SKM-1 treated with dmso at 0.1 percent for 144 hours (cell line): ENCODE measurements around the gene ZC3H10.

Experiments used
- DNase-seq: peaks from one replicate; lab custom pipeline; 2025; ENCODE audit not compliant: unreplicated experiment; lab: John Stamatoyannopoulos, UW

Gene ZC3H10

DNA sequence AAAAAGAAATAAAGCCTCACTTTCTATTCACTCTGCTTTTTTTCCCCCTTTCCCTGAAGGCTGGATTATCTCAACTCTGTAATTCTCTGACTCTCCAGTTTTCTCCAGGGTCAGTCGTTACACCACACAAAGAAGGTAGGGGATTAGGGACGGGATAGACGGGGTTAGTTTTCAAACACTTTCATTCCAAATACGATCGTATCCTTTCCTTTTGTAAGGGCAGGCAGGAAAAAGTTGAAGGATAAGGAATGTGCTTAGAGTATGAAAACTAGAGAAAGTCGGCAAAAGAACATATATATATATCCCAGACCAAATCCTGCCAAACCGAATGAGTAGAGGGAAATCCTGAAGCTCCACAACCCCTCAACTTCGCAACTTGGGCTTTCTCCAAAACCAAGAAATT, 9.4 kb downstream of the ZC3H10 start:
- DNase-seq = no peak

DNA sequence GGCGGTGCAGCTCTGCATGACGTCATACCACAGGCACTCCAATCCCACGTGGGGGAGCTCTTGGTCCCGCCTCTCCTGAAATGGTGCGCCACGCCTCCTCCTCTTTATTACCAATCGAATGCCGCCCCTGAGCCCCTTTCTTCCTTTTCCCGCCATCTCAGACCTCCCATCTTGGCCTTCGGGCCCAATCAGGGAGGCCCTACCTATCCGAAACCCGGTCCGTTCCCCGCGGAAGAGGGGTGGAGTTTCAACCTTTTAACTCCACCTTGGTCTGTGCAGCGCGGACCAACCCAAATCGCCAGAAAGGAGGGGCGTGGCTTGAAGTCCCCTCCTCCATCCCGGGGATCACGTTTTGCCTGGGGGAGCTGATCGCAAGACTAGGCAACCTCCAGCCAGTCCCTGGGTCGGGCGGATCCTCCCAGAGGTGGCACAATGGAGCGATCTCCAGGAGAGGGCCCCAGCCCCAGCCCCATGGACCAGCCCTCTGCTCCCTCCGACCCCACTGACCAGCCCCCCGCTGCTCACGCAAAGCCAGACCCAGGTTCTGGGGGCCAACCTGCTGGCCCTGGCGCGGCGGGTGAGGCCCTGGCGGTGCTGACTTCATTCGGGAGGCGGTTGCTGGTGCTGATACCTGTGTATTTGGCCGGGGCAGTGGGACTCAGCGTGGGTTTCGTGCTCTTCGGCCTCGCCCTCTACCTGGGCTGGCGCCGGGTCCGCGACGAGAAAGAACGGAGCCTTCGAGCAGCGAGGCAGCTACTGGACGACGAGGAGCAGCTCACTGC, 10.0 kb downstream of the ZC3H10 start, which contains the start of gene ESYT1:
Gene ESYT1 (plus strand): TSS at position 380 of the 782 bp plus-strand sequence. CDS start 53 bp downstream, at position 433.
- DNase-seq = peak; percentile 92

DNA sequence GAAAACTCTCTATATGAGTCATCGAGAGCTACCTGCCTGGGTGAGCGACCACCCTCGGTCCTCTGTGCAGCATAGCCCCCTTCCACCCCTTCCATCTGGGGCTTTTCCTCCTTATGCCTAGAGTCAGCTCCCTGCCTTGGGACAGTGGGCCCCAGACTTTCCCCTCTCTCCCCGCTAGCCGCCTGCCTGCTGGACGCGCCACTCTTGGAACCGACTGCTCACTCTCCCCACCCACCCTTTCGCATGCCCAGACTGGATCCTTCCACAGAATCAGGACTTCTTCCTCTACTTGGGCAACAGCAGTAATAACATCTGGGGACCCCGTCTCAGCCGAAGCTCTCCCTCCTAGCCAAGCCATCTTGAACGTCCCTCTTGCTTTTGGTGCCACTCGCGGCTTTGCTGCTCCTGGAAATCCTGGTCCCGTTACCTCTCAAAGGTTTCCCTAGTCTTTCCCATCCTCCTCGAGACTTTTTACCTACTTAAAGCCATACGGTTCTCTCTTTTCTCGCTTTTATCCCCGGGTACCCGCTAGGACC, 10.7 kb downstream of the ZC3H10 start:
- no peak for DNase-seq

DNA sequence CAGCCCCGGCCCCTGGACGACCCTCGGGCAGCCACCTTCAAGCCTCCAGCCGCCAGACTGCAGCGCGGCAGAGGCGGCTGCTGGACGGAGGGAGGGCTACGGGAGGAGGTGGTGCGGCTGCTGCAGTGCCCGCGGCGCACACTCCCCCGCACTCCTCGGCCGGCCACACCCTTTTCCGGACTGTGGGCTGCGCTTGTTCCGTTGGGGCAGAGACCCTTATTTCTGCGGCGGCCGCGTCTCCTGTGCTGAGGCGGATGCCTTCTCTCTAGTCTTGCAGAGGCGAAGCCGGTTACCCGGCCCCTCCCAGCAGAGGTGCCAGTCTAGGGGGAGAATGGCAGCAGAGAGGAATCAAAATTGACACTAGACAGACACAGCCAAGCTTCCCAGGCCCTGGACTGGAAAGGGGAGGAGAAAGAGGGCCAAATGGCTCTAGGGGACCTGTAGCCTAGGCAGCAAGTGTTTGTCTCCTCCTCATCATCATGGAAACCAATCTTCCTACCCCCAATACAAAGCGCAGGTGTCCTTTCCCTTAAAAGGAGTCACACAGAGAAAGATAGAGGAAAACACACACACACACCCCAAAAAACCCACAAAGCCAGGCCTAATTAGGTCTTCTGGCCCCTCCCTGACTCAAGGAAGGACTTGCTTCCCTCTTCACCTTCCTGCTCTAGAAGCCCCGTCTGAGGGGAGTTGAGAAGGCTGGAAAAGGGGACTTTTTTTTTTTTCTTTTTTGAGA, 11.3 kb downstream of the ZC3H10 start:
- peak; percentile 14 for DNase-seq

DNA sequence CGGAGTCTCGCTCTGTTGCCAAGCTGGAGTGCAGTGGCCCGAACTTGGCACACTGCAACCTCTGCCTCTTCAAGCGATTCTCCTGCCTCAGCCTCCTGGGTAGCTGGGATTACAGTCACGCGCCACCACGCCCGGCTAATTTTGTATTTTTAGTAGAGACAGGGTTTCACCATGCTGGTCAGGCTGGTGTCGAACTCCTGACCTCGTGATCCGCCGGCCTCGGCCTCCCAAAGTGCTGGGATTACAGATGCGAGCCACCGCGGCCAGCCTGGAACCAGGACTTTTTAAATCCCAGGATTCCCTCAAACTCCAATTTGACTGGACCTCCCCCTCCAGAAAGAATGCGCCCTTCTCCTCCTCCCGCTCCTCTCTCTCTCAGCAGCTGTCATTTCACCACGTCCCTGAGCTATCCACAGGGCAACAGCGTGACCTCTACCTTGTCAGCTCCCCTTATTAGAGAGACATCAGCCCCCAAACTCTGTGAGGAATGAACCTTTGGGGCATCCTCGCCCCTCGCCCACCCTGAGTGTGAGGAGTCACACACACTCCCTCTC, 12.0 kb downstream of the ZC3H10 start:
- DNase-seq = no peak

DNA sequence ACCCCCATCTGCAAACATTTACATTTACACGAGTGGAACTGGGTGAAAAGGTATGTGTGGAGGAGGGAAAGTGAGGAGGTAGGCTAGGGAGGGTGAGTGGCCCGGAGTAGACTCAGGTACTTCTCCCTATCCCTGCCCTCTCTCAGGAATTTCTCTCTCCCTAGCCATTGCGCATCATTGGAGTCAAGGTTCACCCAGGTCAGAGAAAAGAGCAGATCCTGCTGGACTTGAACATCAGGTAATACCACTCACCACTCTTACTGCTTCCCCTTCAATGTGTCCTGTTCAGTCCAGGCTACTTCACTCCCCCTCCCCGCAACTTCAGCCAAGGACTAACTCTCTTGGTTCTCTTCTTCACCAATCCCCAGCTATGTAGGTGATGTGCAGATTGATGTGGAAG, 12.8 kb downstream of the ZC3H10 start:
- DNase-seq = no peak

DNA sequence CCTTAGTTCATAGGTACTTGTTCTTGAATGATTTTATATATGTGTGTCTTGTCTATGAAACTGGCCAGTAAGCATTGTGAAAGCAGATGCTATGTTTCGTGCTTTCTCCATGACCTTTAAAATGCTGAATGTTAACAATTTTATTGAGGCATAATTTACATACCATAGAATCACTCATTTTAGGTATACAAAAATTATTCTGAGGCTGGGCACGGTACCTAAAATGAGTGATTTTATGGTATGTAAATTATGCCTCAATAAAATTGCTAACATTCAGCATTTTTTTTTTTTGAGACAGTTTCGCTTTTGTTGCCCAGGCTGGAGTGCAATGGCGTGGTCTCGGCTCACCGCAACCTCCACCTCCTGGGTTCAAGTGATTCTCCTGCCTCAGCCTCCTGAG, 16.8 kb downstream of the ZC3H10 start:
- DNase-seq = no peak

DNA sequence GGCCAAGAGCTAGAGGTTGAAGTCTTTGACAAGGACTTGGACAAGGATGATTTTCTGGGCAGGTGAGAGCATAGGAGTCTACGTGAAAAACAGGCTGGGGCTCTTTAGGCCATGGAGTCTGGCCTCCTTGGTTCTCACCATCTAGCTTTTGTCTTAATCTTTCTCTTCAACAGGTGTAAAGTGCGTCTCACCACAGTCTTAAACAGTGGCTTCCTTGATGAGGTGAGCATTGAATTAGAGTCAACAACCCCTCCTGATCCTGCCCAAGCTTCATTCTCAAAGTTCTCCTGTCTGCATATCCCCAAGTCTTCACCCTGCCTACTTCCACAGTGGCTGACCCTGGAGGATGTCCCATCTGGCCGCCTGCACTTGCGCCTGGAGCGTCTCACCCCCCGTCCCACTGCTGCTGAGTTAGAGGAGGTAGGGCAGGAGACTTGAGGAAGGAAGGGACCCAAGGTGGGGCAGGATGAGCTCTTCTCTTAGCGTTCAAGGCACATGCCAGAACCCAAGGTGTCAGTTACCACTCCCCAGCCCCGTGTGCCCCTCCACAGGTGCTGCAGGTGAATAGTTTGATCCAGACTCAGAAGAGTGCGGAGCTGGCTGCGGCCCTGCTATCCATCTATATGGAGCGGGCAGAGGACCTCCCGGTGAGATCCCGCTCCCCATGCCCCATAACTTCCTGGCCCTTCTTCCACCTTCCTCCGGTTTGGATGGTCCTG, 19.9 kb downstream of the ZC3H10 start:
- DNase-seq = no peak

DNA sequence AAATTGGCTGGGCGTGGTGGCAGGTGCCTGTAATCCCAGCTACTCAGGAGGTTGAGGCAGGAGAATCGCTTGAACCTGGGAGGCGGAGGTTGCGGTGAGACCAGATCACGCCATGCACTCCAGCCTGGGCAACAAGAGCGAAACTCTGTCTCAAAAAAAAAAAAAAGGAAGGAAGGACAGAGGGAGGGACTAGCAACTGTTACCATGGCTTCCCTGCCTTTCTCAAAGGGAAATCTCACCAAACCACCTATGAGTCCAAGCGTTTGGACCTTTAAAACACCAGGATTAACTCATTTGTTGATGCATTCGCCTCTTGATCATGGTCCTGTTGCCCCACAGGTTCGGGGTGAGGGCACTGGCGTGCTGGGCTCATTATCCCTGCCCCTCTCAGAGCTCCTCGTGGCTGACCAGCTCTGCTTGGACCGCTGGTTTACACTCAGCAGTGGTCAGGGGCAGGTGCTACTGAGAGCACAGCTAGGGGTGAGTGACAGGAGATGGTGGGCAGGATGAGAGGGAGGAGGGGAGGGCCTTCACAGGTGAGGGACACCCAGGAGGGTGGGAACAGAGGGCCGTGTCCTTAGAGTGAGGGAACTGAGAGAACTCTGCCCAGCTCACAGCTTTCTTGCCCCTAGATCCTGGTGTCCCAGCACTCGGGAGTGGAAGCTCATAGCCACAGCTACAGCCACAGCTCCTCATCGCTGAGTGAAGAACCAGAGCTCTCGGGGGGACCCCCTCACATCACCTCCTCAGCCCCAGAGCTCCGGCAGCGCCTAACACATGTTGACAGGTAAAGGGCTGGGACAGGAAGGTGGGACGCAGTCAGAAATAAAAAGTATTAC, 24.1 kb downstream of the ZC3H10 start:
- no peak for DNase-seq

DNA sequence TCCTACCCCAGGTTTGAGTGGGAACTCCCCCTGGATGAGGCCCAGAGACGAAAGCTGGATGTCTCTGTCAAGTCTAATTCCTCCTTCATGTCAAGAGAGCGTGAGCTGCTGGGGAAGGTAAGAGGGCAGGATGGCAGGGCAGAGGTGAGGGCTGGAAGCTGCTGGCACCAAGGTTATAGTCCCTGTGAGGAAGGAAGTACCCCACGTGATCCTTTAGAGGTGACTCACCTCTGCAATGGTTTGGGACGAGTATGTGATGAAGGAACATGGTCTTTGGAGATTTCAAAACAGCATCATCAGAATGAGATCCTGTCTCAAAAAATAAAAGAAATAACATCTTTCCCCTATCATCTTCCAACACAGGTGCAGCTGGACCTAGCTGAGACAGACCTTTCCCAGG, 25.2 kb downstream of the ZC3H10 start:
- DNase-seq = no peak

DNA sequence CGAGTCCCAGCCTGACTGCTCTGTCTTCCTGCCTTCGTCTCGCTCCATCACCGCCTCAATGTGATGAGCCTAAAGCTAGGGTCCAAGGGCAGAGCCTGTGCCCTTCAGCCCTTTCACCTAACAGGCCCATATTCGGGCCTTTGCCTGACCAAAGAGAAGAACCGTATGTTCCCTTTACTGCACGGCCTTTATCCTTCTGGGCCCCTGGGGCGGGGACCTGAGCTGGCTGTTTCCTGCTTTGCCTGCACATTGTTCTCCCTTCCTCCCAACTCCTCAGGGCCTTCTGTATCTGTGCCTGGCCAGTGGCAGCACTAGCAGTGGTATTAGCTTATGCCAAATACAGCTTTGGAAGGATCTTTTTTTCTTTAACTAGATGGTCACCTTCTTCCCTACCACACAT, 25.8 kb downstream of the ZC3H10 start:
- no peak for DNase-seq

DNA sequence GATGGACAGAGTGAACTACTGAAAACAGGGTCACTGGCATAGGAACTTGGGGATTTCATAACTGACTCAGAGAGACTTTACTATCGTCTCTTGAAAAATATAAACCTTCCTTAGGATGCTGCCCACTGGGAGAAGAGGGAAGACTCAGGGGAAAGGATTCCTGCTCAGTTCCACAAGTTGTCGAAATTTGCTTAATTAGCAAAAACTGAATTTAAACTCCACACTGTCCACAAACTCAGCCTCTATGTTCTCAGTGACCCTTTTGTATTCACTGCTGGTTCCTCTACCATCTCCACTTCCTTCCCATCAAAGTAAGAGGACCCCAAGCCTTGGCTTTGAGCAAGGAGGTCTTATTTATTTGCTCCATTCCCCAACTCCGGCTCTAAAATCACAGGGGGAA, 27.2 kb downstream of the ZC3H10 start:
- DNase-seq = no peak

DNA sequence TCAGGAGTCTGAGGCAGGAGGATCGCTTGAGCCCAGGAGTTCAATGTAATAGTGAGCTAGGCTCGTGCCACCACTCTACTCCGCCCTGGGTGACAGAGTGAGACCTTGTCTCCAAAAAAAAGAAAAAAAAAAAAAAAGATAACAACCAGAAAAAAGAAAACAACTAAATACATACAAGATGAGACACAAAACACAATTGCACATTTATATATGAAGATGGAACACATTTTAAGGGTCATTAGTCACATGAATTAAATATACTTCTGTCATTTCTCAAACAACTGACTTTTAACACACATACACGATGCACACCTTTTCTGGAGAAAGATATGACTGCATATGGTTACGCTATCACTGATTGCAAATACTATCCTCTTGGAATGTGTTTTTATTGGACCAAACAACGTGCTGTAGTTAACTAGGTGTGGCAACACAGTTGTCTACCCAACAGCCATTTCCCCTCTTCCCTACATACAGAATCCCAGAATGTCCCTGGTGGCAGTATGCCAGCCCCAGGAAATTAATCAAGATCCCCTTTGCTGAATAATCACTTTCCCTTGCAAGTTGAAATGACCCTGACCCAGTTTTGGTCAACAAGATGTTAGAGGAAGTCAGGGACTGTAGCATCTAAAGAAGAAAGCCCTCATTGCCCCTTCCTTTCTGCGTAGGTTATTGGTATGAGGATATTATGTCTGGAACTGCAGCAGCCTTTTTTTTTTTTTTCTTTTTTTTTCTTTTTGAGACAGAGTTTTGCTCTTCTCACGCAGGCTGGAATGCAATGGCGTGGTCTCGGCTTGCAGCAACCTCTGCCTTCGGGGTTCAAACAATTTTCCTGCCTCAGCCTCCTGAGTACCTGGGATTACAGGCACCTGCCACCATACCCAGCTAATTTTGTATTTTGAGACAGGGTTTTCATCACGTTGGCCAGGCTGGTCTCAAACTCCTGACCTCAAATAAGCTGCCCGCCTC, 28.7 kb downstream of the ZC3H10 start:
- DNase-seq = no peak

DNA sequence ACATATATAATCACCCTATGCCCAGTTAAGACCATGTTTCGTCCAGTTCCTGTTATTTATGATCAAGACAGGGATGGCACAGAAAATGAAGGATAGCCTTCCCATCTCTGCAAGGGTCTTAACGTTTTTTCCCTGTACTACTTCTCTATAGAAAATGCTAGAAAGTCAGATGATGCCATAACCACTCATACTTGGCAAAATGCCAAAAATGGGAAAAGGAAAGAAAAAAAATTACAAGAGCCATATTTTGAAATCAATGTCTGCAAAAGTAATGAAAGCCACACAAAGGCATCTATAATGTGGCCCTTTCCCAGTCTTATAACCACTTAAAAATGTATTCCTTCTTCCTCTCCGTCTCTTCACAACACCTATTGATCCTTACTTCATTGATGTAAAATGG, 32.5 kb downstream of the ZC3H10 start:
- DNase-seq = no peak

DNA sequence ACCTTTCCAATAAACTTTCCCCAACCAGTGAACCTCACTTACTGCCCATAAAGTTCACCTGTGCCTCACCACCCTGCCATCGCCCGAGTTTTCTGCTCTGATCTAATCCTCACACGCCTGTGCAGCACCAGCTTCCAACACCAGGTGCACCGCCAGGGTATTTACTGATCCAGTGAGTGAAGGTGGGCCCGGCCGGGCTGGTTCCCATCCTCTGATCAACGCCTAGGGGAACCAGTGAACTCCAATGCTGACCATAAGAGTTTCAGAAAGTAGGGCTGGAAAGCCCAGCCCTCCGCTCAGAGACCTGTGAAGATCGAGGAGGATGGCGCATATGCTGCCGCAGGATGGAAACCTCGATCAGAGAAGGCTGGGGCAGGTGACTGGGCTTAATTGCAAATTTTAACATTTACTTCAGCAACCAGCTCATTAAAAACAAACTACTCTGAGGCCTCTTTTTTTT, 33.6 kb downstream of the ZC3H10 start:
- no peak for DNase-seq

DNA sequence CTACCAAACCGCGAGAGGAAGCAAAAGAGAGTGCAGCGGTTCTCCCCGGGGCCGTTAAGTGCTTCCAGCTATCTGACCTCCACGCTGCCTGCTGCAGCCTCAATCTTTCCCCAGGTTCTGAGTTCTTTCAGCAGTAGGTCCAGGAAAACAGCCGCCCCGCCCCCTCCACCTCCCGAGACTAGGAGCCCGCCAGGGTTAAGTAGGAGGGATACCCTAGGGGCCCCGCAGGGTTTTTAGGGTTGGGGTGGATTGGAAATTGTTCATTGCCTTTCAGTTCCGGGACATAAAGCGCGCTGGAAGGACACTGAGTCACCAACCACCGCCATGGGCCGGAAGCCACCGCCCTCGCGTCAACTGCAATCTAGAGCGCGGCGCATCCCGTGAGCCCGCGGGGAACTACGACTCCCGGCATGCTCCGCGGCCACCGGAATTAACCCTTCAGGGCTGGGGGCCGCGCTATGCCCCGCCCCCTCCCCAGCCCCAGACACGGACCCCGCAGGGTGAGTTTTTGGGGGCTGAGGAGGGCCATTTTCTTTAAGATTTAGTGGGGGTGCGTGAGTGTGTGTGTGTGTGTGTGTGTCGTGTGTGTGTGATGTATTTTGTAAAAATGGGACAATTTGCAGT, 34.2 kb downstream of the ZC3H10 start, which contains the start of gene MYL6B:
Gene MYL6B (plus strand): TSS at position 456 of the 624 bp plus-strand sequence. CDS start 1,332 bp downstream, outside the sequence.
- peak; percentile 55 for DNase-seq

DNA sequence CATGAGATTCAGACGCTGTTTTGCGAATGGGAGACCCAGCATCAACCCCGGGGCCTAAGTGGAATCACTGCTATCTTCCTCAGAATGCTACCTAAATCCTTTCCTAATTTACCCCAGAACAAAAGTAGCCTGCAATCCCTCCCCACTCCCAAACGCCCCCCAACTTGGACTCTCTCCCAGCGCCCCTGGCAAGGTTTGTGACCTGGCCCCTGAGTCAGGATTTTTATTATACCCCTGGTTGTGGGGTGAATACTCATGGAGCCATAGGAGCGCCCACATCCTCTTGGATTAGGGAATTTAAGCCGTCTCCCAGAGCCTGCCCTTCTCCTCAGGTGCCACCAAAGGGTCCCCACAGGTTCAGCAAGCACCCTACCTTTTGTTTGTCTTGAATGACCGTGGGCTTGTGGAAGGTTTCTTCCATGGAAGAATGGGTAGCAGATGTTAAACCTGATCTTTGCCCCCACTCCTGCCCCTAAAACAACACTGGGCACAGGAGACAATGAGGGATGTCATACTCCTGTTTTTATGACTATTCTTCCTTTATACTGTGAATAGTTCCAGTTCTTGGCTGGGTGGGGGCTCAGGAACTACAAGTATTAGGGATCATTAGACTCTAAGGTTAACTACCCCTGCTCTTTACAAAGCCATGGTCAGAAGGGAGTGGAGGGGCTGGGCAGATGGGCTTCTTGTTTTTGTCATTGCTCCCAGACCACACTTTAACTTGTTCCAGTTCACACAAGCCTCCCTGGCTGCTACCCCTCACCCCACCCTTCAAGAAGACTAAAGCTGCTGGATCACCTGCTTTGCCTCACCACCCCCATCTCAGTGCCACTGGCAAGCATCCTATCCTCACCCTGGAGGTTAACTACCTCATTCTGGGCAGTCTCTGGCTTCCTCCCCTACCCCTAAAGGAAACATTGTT, 35.0 kb downstream of the ZC3H10 start:
- no peak for DNase-seq
